ENCODE measurements around the gene BMPR1B. TPM values are rescaled to one million over a fixed set of nuclear protein-coding genes. Genes with fewer than 3 reads are reported as not detected.

The BMPR1B gene
- total RNA-seq, 2 donors from 2014 or later, result 12.9 to 19.5 TPM

DNA sequence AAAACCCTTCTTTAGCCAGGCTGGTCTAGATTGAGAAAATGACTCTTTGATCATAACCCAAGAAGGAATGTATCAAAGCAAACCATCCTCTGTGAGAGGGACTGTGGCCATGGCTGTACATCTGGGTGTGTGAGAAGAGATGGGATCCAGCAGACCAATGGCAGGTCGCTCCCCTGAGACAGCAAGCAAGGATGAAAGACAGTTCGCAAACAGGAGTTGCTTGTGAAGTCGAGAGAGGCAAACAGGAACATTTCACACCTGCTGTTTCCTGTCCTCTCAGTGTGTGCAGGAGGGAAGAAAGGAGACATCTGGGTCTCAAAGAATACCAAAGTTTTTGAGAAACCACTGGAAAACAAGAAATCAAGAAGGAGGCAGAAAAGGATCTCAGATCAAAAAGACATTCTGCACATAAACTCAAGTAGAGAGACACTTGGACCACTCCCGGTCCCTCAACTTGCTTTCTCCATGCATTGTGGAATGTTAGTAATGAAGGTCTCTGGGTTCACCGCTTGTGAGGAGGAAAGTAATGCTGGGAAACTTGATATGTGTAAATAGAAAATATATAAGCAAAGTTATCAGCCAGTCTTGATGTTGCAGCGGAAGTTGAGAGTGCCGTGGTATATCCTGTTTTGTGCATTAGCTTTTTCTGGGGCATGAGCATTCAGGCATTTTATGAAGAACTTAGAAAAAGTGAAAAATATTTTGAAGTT lies 327.5 kb downstream of the BMPR1B start:
- DNase-seq (ENCODE audit: low spot score) (no peak), ATAC-seq (ENCODE audit: insufficient number of reproducible peaks, low FRiP score, low read depth) (no peak)
- Histone ChIP-seq H3K9me3 (no peaks in the 10 kb centered on the region), H3K4me3 (no peak overlapping the region), H3K27ac (no peak overlapping the region), H3K27me3 (replicated peaks; ENCODE audit: insufficient read depth) (no peaks in the 10 kb centered on the region), H3K4me1 (ENCODE audit: control insufficient read depth in 1 of 2, low read depth in 2 of 2) (peaks cover 5 to 24% of the 10 kb centered on the region in 2 donors), H3K36me3 (no peaks in the 10 kb centered on the region)
- TF ChIP-seq, protein P1, sequence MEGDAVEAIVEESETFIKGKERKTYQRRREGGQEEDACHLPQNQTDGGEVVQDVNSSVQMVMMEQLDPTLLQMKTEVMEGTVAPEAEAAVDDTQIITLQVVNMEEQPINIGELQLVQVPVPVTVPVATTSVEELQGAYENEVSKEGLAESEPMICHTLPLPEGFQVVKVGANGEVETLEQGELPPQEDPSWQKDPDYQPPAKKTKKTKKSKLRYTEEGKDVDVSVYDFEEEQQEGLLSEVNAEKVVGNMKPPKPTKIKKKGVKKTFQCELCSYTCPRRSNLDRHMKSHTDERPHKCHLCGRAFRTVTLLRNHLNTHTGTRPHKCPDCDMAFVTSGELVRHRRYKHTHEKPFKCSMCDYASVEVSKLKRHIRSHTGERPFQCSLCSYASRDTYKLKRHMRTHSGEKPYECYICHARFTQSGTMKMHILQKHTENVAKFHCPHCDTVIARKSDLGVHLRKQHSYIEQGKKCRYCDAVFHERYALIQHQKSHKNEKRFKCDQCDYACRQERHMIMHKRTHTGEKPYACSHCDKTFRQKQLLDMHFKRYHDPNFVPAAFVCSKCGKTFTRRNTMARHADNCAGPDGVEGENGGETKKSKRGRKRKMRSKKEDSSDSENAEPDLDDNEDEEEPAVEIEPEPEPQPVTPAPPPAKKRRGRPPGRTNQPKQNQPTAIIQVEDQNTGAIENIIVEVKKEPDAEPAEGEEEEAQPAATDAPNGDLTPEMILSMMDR (IDR thresholded peaks at IDR 0.05), result no peak

DNA sequence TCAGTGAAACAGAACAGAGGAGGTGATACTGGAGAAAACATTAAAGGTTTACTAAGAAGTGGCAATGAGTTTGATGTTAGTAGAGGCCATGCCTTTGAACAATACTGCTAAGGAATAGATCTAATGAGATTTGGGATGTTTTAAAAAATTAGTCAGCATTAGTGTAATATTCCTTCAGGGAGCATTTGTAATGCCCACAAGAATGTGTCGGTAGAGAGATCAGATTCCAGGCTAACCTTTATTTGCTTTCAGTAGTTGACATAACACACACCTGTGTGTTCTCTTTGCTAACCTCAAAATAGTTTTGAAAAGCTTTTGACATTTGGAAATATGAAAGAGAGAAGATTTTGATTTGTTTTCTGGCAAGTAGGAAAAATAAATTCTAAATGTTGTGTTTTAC lies 328.8 kb downstream of the BMPR1B start:
- no peak overlapping the region for H3K4me3 ChIP-seq
- TF ChIP-seq, protein P1 (IDR thresholded peaks at IDR 0.05), result no peak
- peaks cover 9 to 29% of the 10 kb centered on the region in 2 donors for H3K4me1 ChIP-seq (ENCODE audit: control insufficient read depth in 1 of 2, low read depth in 2 of 2)
- ATAC-seq (ENCODE audit: insufficient number of reproducible peaks, low FRiP score, low read depth), result no peak
- H3K36me3 ChIP-seq, result no peaks in the 10 kb centered on the region
- H3K9me3 ChIP-seq, result no peaks in the 10 kb centered on the region
- DNase-seq (ENCODE audit: low spot score), result no peak
- H3K27me3 ChIP-seq (replicated peaks; ENCODE audit: insufficient read depth), result no peaks in the 10 kb centered on the region
- H3K27ac ChIP-seq, result no peak overlapping the region

DNA sequence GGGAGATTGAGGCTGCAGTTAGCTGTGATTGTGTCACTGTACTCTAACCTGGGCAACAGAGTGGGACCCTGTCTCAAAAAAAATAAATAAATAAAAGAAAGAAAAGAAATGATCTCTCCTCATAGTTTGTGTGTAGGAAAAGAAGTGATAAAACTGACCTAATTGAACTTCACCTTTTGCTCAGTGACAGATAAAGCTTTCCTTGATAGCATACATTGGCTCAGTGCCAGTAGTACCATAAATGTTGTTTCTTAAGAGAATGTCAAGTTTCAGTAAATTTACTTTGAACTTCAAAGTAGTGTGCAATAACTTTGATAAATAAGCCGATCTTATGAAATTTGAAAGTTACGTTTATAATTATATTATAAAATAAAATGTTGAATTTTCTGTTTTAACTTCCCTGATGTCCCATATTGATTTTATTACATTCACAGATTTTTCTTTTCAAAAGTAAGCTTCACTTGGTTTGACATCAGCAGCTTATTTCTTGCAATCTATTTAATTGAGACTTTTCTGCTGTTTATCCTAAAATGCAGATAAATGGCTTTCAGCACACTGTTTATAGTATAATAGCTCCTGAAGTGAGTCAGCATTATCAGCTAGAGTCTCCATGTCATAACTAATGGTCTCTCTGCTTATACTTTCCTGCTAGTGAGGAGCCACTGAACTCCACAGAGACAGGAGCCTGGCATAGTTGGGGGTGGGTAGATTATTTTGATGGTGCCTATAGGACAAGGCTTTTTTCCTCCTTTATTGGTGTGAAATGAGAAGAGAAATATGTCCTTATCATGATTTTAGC lies 330.1 kb downstream of the BMPR1B start:
- Histone ChIP-seq H3K4me3 (no peak overlapping the region), H3K36me3 (no peaks in the 10 kb centered on the region), H3K4me1 (ENCODE audit: control insufficient read depth in 1 of 2, low read depth in 2 of 2) (peaks cover 9 to 39% of the 10 kb centered on the region in 2 donors), H3K27ac (no peak overlapping the region), H3K27me3 (replicated peaks; ENCODE audit: insufficient read depth) (no peaks in the 10 kb centered on the region), H3K9me3 (no peaks in the 10 kb centered on the region)
- DNase-seq (ENCODE audit: low spot score) (no peak), ATAC-seq (ENCODE audit: insufficient number of reproducible peaks, low FRiP score, low read depth) (no peak)
- TF ChIP-seq, protein P1 (IDR thresholded peaks at IDR 0.05), result no peak

DNA sequence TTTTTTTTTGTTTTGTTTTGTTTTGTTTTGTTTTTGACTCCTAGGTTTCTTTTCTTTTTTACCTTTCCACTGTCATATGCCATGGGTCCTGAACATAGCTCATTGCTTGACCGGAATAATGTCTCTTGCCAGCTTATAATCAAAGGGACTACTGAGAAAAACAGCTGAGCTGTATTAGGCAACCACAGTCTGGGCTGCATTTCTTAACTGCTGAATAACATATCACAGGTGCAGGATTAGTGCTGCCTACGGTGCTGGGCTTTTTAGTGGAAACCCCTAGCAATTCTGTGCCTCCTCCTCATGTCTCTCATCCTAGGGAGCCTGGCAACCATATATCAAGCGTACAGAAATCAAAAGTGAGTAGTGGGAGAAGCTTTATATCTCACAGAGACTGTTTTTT lies 333.5 kb downstream of the BMPR1B start:
- Histone ChIP-seq H3K36me3 (no peaks in the 10 kb centered on the region), H3K4me3 (peak overlapping the region; percentile 33), H3K4me1 (ENCODE audit: control insufficient read depth in 1 of 2, low read depth in 2 of 2) (peaks cover 12 to 40% of the 10 kb centered on the region in 2 donors), H3K9me3 (no peaks in the 10 kb centered on the region), H3K27ac (peak overlapping the region in 1 of 2 donors; percentile 37), H3K27me3 (replicated peaks; ENCODE audit: insufficient read depth) (no peaks in the 10 kb centered on the region)
- DNase-seq (ENCODE audit: low spot score) (no peak), ATAC-seq (ENCODE audit: insufficient number of reproducible peaks, low FRiP score, low read depth) (no peak)
- TF ChIP-seq, protein P1 (IDR thresholded peaks at IDR 0.05), result no peak

DNA sequence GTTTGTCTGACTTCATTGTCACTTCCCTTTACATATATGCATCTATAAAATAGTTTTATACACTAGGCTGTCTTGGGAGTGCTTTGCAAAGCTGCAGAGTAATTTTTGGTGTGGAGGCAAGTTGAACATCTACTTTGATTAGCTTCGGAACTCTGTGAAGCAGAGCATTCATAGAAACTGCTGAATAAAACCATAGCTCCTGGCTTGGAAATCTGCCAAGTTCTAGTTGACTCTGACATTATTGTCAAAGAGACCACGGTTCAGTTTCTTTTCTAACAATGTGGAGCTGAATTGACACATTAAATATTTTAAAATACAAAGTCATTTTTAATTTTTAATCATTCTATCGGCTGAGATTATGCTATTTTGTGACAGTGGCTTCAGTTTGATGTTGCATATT lies 335.0 kb downstream of the BMPR1B start:
- no peaks in the 10 kb centered on the region for H3K36me3 ChIP-seq
- no peaks in the 10 kb centered on the region for H3K27me3 ChIP-seq (replicated peaks; ENCODE audit: insufficient read depth)
- peak overlapping the region; percentile 42 for H3K4me3 ChIP-seq
- TF ChIP-seq, protein P1 (IDR thresholded peaks at IDR 0.05), result no peak
- no peaks in the 10 kb centered on the region for H3K9me3 ChIP-seq
- H3K27ac ChIP-seq, result no peak overlapping the region
- H3K4me1 ChIP-seq (ENCODE audit: control insufficient read depth in 1 of 2, low read depth in 2 of 2), result peaks cover 12 to 40% of the 10 kb centered on the region in 2 donors
- ATAC-seq (ENCODE audit: insufficient number of reproducible peaks, low FRiP score, low read depth), result no peak
- no peak for DNase-seq (ENCODE audit: low spot score)
